Activated CD8-positive, alpha-beta memory T cell treated with anti-CD3 and anti-CD28 coated beads, Interleukin-2, amount 10 ng/mL, durations not matched to agents 7 days and 5 days (primary cell): Measurements from ENCODE around the gene TRIM44. TPM values are rescaled to one million over a fixed set of nuclear protein-coding genes. Genes with fewer than 3 reads are reported as not detected.
"Not testable (repeated sequence)": the region's sequence is repeated elsewhere in the genome, so short reads cannot be mapped to it uniquely, and the experiment has no call there.

Source experiments
- ATAC-seq: fragments of 150-1000 bp; cut with Tn5 transposase; one replicate; pipeline ENCODE4 v1.10.0; 2021; ENCODE audit warnings: moderate library complexity
- CTCF ChIA-PET: fragments of 350-600 bp; sonication (Branson Sonifier 250); formaldehyde crosslinking; loops from one replicate; lab custom pipeline; 2021; ENCODE audit warnings: antibody characterized with exemption; lab: Charles Lee
- DNase-seq: peaks from one replicate; pipeline ENCODE4 v3.0.0-alpha.2; 2020
- H3K27ac Mint-ChIP-seq: one replicate; pipeline ENCODE4 v1.8.0; 2021; ENCODE audit warnings: mild to moderate bottlenecking, mixed read lengths
- H3K27me3 Mint-ChIP-seq: one replicate; pipeline ENCODE4 v1.8.0; 2021; ENCODE audit warnings: mixed read lengths
- H3K36me3 Mint-ChIP-seq: one replicate; pipeline ENCODE4 v1.8.0; 2021; ENCODE audit warnings: mild to moderate bottlenecking, mixed read lengths
- H3K4me1 Mint-ChIP-seq: one replicate; pipeline ENCODE4 v1.8.0; 2021; ENCODE audit warnings: mixed read lengths
- H3K4me3 Mint-ChIP-seq: one replicate; pipeline ENCODE4 v1.8.0; 2021; ENCODE audit warnings: mild to moderate bottlenecking, moderate library complexity, mixed read lengths
- H3K9me3 Mint-ChIP-seq: one replicate; pipeline ENCODE4 v1.8.0; 2022; ENCODE audit warnings: low read depth, mixed read lengths
- total RNA-seq, 2 experiments: library from RNA; stranded (reverse); gene quantifications; one replicate each; pipeline ENCODE4 v1.2.3, GENCODE V29; 2021

The TRIM44 gene
- total RNA-seq, 2 experiments from 2014 or later = 23.1 to 24.2 TPM

- Mint-ChIP-seq H3K27ac (no peak overlapping the region), H3K4me3 (no peak overlapping the region), H3K27me3 (peaks cover 31% of the 10 kb centered on the region), H3K9me3 (no peaks in the 10 kb centered on the region), H3K36me3 (no peaks in the 10 kb centered on the region), H3K4me1 (no peaks in the 10 kb centered on the region)
- CTCF ChIA-PET = interaction anchor here (0.9 kb wide), 1 partner anchor 175 kb away, joined by 6 read pairs; no protein-coding TSS in a partner anchor
- no peak for DNase-seq
- ATAC-seq = no peak
Measured at GRCh38 chr11:35647421-35648093, 15.0 kb upstream of the TRIM44 start.

GRCh38 chr11:35650006-35650405 lies 12.6 kb upstream of the TRIM44 start:
- no peaks in the 10 kb centered on the region for H3K36me3 Mint-ChIP-seq
- ATAC-seq (no peak), DNase-seq (no peak)
- no peaks in the 10 kb centered on the region for H3K4me1 Mint-ChIP-seq
- no peak overlapping the region for H3K4me3 Mint-ChIP-seq
- CTCF ChIA-PET = interaction anchor here (1.0 kb wide), 1 partner anchor 12 kb away, joined by 3 read pairs; the partner anchor contains the start of gene TRIM44
- no peak overlapping the region for H3K27ac Mint-ChIP-seq
- peaks cover 47% of the 10 kb centered on the region for H3K27me3 Mint-ChIP-seq
- H3K9me3 Mint-ChIP-seq = no peaks in the 10 kb centered on the region

GRCh38 chr11:35650467-35650866 lies 12.1 kb upstream of the TRIM44 start:
- Mint-ChIP-seq H3K36me3 (no peaks in the 10 kb centered on the region), H3K9me3 (no peaks in the 10 kb centered on the region)

GRCh38 chr11:35651263-35651662 lies 11.3 kb upstream of the TRIM44 start:
- Mint-ChIP-seq H3K4me1 (no peaks in the 10 kb centered on the region), H3K27me3 (peaks cover 48% of the 10 kb centered on the region)
- no peak for ATAC-seq

More at GRCh38 chr11:35650467-35650866, 12.1 kb upstream of the TRIM44 start:
- no peak overlapping the region for H3K4me3 Mint-ChIP-seq
- CTCF ChIA-PET = no interaction called here
- DNase-seq (no peak), ATAC-seq (no peak)
- H3K27ac Mint-ChIP-seq = no peak overlapping the region
- H3K4me1 Mint-ChIP-seq = no peaks in the 10 kb centered on the region
- H3K27me3 Mint-ChIP-seq = peaks cover 49% of the 10 kb centered on the region

GRCh38 chr11:35652786-35653185 lies 9.8 kb upstream of the TRIM44 start:
- DNase-seq, H3K4me1 Mint-ChIP-seq, ATAC-seq, H3K4me3 Mint-ChIP-seq, H3K27ac Mint-ChIP-seq, H3K9me3 Mint-ChIP-seq, H3K36me3 Mint-ChIP-seq, CTCF ChIA-PET: not testable (repeated sequence)
- H3K27me3 Mint-ChIP-seq = peaks cover 52% of the 10 kb centered on the region

More at GRCh38 chr11:35651263-35651662, 11.3 kb upstream of the TRIM44 start:
- CTCF ChIA-PET = no interaction called here
- Mint-ChIP-seq H3K9me3 (no peaks in the 10 kb centered on the region), H3K36me3 (no peaks in the 10 kb centered on the region), H3K27ac (no peak overlapping the region), H3K4me3 (no peak overlapping the region)
- no peak for DNase-seq

GRCh38 chr11:35654711-35655110 lies 7.9 kb upstream of the TRIM44 start:
- no peaks in the 10 kb centered on the region for H3K9me3 Mint-ChIP-seq
- no peak overlapping the region for H3K27ac Mint-ChIP-seq
- H3K4me3 Mint-ChIP-seq = no peak overlapping the region
- CTCF ChIA-PET = no interaction called here
- ATAC-seq (no peak), DNase-seq (no peak)
- H3K4me1 Mint-ChIP-seq = no peaks in the 10 kb centered on the region
- peaks cover 54% of the 10 kb centered on the region for H3K27me3 Mint-ChIP-seq
- H3K36me3 Mint-ChIP-seq = no peaks in the 10 kb centered on the region

GRCh38 chr11:35655254-35655653 lies 7.3 kb upstream of the TRIM44 start:
- CTCF ChIA-PET = no interaction called here
- Mint-ChIP-seq H3K4me3 (no peak overlapping the region), H3K27me3 (peaks cover 55% of the 10 kb centered on the region), H3K36me3 (no peaks in the 10 kb centered on the region), H3K4me1 (no peaks in the 10 kb centered on the region), H3K27ac (no peak overlapping the region), H3K9me3 (no peaks in the 10 kb centered on the region)
- DNase-seq (no peak), ATAC-seq (no peak)

GRCh38 chr11:35655856-35656255 lies 6.7 kb upstream of the TRIM44 start:
- H3K4me3 Mint-ChIP-seq = no peak overlapping the region
- ATAC-seq (no peak), DNase-seq (no peak)
- H3K36me3 Mint-ChIP-seq = no peaks in the 10 kb centered on the region
- H3K27ac Mint-ChIP-seq = no peak overlapping the region
- H3K27me3 Mint-ChIP-seq = peaks cover 49% of the 10 kb centered on the region
- H3K4me1 Mint-ChIP-seq = no peaks in the 10 kb centered on the region
- H3K9me3 Mint-ChIP-seq = no peaks in the 10 kb centered on the region
- CTCF ChIA-PET = no interaction called here

GRCh38 chr11:35658020-35658948 lies 4.3 kb upstream of the TRIM44 start:
- ATAC-seq = no peak
- H3K27me3 Mint-ChIP-seq = peaks cover 42% of the 10 kb centered on the region
- H3K4me1 Mint-ChIP-seq = peaks cover 15% of the 10 kb centered on the region
- no peak overlapping the region for H3K27ac Mint-ChIP-seq
- DNase-seq = no peak
- CTCF ChIA-PET = no interaction called here
- peaks cover 5% of the 10 kb centered on the region for H3K36me3 Mint-ChIP-seq
- H3K4me3 Mint-ChIP-seq = no peak overlapping the region
- H3K9me3 Mint-ChIP-seq = no peaks in the 10 kb centered on the region

GRCh38 chr11:35661534-35661933 lies 1.0 kb upstream of the TRIM44 start:
- peaks cover 24% of the 10 kb centered on the region for H3K36me3 Mint-ChIP-seq
- H3K27me3 Mint-ChIP-seq = peaks cover 16% of the 10 kb centered on the region
- no peak overlapping the region for H3K27ac Mint-ChIP-seq
- no peak for ATAC-seq
- peaks cover 37% of the 10 kb centered on the region for H3K4me1 Mint-ChIP-seq
- H3K9me3 Mint-ChIP-seq = peaks cover 12% of the 10 kb centered on the region
- DNase-seq = no peak
- peak overlapping the region; percentile 84 for H3K4me3 Mint-ChIP-seq
- CTCF ChIA-PET = interaction anchor here (1.4 kb wide), 1 partner anchor 12 kb away, joined by 3 read pairs; no protein-coding TSS in a partner anchor

GRCh38 chr11:35662061-35662648 lies 420 bp upstream of the TRIM44 start:
- peaks cover 27% of the 10 kb centered on the region for H3K36me3 Mint-ChIP-seq
- CTCF ChIA-PET = interaction anchor here (1.4 kb wide), 1 partner anchor 13 kb away, joined by 3 read pairs; no protein-coding TSS in a partner anchor
- peaks cover 12% of the 10 kb centered on the region for H3K27me3 Mint-ChIP-seq
- ATAC-seq (peak; percentile 38), DNase-seq (no peak)
- peak overlapping the region; percentile 91 for H3K27ac Mint-ChIP-seq
- H3K9me3 Mint-ChIP-seq = peaks cover 15% of the 10 kb centered on the region
- H3K4me3 Mint-ChIP-seq = peak overlapping the region; percentile 84
- H3K4me1 Mint-ChIP-seq = peaks cover 37% of the 10 kb centered on the region

GRCh38 chr11:35663408-35663702 lies 780 bp downstream of the TRIM44 start:
- CTCF ChIA-PET = interaction anchor here (0.9 kb wide), 1 partner anchor 46 kb away, joined by 3 read pairs; the partner anchor contains the start of gene FJX1
- DNase-seq = no peak
- H3K27me3 Mint-ChIP-seq = peaks cover 5% of the 10 kb centered on the region

GRCh38 chr11:35664977-35665441 lies 2.4 kb downstream of the TRIM44 start:
- Mint-ChIP-seq H3K27me3 (no peaks in the 10 kb centered on the region), H3K4me3 (no peak overlapping the region), H3K36me3 (peaks cover 40% of the 10 kb centered on the region), H3K9me3 (peaks cover 15% of the 10 kb centered on the region), H3K4me1 (peaks cover 38% of the 10 kb centered on the region), H3K27ac (no peak overlapping the region)
- no peak for DNase-seq
- CTCF ChIA-PET = no interaction called here
- ATAC-seq = no peak

More at GRCh38 chr11:35663408-35663702, 780 bp downstream of the TRIM44 start:
- peaks cover 35% of the 10 kb centered on the region for H3K36me3 Mint-ChIP-seq
- ATAC-seq = no peak
- peak overlapping the region; percentile 30 for H3K27ac Mint-ChIP-seq
- H3K9me3 Mint-ChIP-seq = peaks cover 15% of the 10 kb centered on the region
- H3K4me3 Mint-ChIP-seq = peak overlapping the region; percentile 84
- H3K4me1 Mint-ChIP-seq = peaks cover 37% of the 10 kb centered on the region
